Right lobe of liver (tissue), 6 donors: Measurements from ENCODE around the gene UQCC2. TPM values are rescaled to one million over a fixed set of nuclear protein-coding genes. Genes with fewer than 3 reads are reported as not detected.

Source experiments
- ATAC-seq, 4 donors: fragments of 200-7000 bp; cut with Tn5 transposase; one replicate each; pipeline ENCODE4 v1.9.1; 2020; ENCODE audit warnings: mild to moderate bottlenecking in 4 of 4, moderate library complexity in 4 of 4
- DNase-seq, 3 donors: peaks; one replicate each; pipeline ENCODE4 v3.0.0-alpha.2; 2020
- H3K27ac ChIP-seq, 3 donors: fragments of 200-600 bp; one replicate each; pipeline ENCODE4 v1.8.0; 2022
- H3K27me3 ChIP-seq, 2 donors: fragments of 200-600 bp; one replicate each; pipeline ENCODE4 v1.8.0; 2022
- H3K36me3 ChIP-seq, 4 donors: fragments of 200-600 bp; sonication (generic) in 1 of 4; one replicate each; pipeline versions ENCODE4 v1.5.1 to v1.8.0; 2017 to 2022; ENCODE audit warnings: control low read depth in 1 of 4
- H3K4me1 ChIP-seq, 4 donors: fragments of 200-600 bp; sonication (generic) in 1 of 4; one replicate each; pipeline versions ENCODE4 v1.5.1 to v1.8.0; 2017 to 2022; ENCODE audit warnings: control low read depth in 1 of 4
- H3K4me3 ChIP-seq, 3 donors: fragments of 200-600 bp; one replicate each; pipeline ENCODE4 v1.8.0; 2022
- H3K9me3 ChIP-seq, 4 donors: fragments of 200-600 bp; sonication (generic) in 1 of 4; one replicate each; pipeline versions ENCODE4 v1.5.1 to v1.8.0; 2017 to 2022; ENCODE audit warnings: control low read depth in 1 of 4
- CTCF ChIP-seq, 4 donors: fragments of 200-600 bp in 3 of 4; fragments of 450-650 bp in 1 of 4; IDR thresholded peaks; one replicate each; pipeline versions ENCODE4 v1.5.1 to v1.8.0; 2016 to 2022; ENCODE audit warnings: antibody characterized with exemption in 4 of 4, mild to moderate bottlenecking in 2 of 4
- POLR2A ChIP-seq: fragments of 450-650 bp; IDR thresholded peaks from one replicate; pipeline ENCODE4 v1.6.1; 2017; ENCODE audit warnings: antibody characterized with exemption, mild to moderate bottlenecking
- WGBS: methylation state at CpG from one replicate; pipeline ENCODE4 v1.1.6; 2018; ENCODE audit warnings: low coverage, low lambda C conversion rate; ENCODE audit not compliant: insufficient coverage; ENCODE audit errors: missing lambda C conversion rate; 5-methylcytosine and 5-hydroxymethylcytosine counted together
- intact Hi-C, 2 donors: fragments of 100-400 bp; cut with DNase I; formaldehyde crosslinking; loops; one replicate each; pipeline versions ENCODE4 v1.11.2 to v1.14.1; 2022
- total RNA-seq, 6 experiments: library from RNA; depleted of rRNA in 2 of 6; stranded (reverse); fragments of >200 nt in 2 of 6; fragmentation: NEBNext Ultra II Directional in 3 of 6; extraction: Animal tissue kit (Norgen Biotek cat#: 25700) in 3 of 6; gene quantifications; one replicate each; pipeline versions ENCODE4 v1.1.0 to v1.2.4, GENCODE V29; 2016 to 2023
- donor health status: DM: no; HTN: yes; CAD: no.
- donor health status: DM: no; HTN: no; CAD: no.
- donor health status: DM: no; HTN: no; CAD: no.
- donor health status: DM: no; HTN: yes; CAD: no.
- donor health status: DM: no; HTN: yes; CAD: no.

UQCC2 gene
- total RNA-seq, 6 experiments from 2014 or later: 23.7 to 38.4 (median 31.5) TPM

DNA sequence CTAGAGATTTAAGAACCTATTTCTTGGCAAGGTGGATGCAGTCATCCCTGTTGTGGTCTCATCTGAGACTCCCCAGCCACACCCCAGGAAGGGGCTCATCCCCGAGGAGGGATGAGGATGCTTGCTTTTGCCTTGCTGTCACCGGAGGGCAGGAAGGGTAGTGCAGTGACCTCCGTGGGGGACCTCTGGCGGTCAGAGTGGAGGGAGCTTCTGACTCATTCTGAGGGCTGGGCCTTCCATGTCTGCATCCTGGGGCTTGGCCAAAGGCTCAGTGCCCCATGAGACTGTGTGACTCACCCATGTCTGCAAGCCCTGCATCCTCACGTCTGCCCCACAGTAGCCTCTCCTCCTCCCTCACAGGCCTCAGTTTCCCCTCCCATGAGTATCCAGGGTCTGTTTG lies 38.7 kb downstream of the UQCC2 start:
- ATAC-seq (peak; percentile 77 to 99 (median 82)), DNase-seq (peak in 2 of 3 donors; percentile 56 to 79)
- Histone ChIP-seq H3K27me3 (no peaks in the 10 kb centered on the region), H3K9me3 (no peaks in the 10 kb centered on the region), H3K36me3 (no peaks in the 10 kb centered on the region), H3K4me3 (no peak overlapping the region), H3K4me1 (no peaks in the 10 kb centered on the region), H3K27ac (no peak overlapping the region)
- peak in 3 of 4 donors; percentile 27 to 33 (median 30) for TF ChIP-seq CTCF (IDR thresholded peaks at IDR 0.05)
- TF ChIP-seq POLR2A: no peak
- WGBS: 43% methylated on average over 5 of the region's 5 CpGs
- intact Hi-C loops: no loop called here

DNA sequence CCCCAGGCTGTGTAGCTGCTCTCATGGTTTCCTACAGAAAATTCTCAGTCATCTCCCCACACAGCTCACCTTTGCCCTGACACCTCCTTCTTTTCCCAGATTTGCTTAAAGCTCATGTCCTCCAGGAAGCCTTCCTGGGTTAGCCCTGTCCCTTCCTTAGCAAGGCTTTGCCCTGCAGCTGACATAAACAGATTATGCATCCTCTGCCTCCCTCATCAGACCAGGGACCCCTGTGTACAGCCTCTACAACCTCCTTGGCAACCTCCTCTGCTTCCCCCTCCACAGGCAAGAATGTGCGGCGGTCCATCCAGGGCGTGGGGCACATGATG lies 39.8 kb downstream of the UQCC2 start:
- Histone ChIP-seq H3K4me3 (no peak overlapping the region), H3K36me3 (no peaks in the 10 kb centered on the region), H3K4me1 (no peaks in the 10 kb centered on the region), H3K9me3 (no peaks in the 10 kb centered on the region), H3K27me3 (no peaks in the 10 kb centered on the region), H3K27ac (no peak overlapping the region)
- intact Hi-C loops: no loop called here
- no peak for ATAC-seq
- TF ChIP-seq CTCF (IDR thresholded peaks at IDR 0.05): no peak
- TF ChIP-seq POLR2A: no peak
- DNase-seq: no peak
- 100% methylated on average over 2 of the region's 3 CpGs for WGBS

GRCh38 chr6:33670971-33671743 lies 40.3 kb downstream of the UQCC2 start:
- TF ChIP-seq CTCF (IDR thresholded peaks at IDR 0.05) (no peak), POLR2A (no peak)
- H3K36me3 ChIP-seq: no peaks in the 10 kb centered on the region
- no peaks in the 10 kb centered on the region for H3K27me3 ChIP-seq
- no peaks in the 10 kb centered on the region for H3K9me3 ChIP-seq
- WGBS: 43% methylated on average over 17 of the region's 30 CpGs
- ATAC-seq (peak in 1 of 4 donors; percentile 6), DNase-seq (no peak)
- no peaks in the 10 kb centered on the region for H3K4me1 ChIP-seq
- intact Hi-C loops: no loop called here
- no peak overlapping the region for H3K27ac ChIP-seq
- H3K4me3 ChIP-seq: no peak overlapping the region

DNA sequence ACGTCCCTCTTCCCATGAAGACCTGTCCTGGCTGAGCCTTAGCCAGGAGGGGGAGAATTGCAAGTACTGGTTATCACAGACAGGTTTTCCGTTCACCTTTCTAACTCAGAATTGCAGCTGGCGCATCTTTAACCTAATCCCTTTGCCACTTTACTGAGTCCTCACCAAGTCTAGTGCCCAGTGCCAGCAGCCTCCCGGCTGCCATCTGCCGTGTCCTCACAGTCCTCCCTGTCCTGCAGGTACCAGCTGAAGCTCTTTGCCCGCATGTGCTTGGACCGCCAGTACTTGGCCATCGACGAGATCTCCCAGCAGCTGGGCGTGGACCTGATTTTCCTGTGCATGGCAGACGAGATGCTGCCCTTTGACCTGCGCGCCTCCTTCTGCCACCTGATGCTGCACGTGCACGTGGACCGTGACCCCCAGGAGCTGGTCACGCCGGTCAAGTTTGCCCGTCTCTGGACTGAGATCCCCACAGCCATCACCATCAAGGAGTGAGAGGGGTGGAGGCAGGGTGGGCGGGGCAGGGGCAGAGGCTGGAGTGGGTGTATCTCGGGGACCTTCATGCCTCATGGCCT lies 41.3 kb downstream of the UQCC2 start:
- intact Hi-C loops: no loop called here
- H3K27me3 ChIP-seq: no peaks in the 10 kb centered on the region

More for the DNA sequence above, 41.3 kb downstream of the UQCC2 start:
- DNase-seq (no peak), ATAC-seq (no peak)
- Histone ChIP-seq H3K4me3 (no peak overlapping the region), H3K27ac (no peak overlapping the region), H3K9me3 (no peaks in the 10 kb centered on the region), H3K4me1 (no peaks in the 10 kb centered on the region), H3K36me3 (no peaks in the 10 kb centered on the region)
- 71% methylated on average over 12 of the region's 21 CpGs for WGBS
- no peak for TF ChIP-seq POLR2A
- TF ChIP-seq CTCF (IDR thresholded peaks at IDR 0.05): no peak
